ENCODE results near the gene SDSL.

DNA sequence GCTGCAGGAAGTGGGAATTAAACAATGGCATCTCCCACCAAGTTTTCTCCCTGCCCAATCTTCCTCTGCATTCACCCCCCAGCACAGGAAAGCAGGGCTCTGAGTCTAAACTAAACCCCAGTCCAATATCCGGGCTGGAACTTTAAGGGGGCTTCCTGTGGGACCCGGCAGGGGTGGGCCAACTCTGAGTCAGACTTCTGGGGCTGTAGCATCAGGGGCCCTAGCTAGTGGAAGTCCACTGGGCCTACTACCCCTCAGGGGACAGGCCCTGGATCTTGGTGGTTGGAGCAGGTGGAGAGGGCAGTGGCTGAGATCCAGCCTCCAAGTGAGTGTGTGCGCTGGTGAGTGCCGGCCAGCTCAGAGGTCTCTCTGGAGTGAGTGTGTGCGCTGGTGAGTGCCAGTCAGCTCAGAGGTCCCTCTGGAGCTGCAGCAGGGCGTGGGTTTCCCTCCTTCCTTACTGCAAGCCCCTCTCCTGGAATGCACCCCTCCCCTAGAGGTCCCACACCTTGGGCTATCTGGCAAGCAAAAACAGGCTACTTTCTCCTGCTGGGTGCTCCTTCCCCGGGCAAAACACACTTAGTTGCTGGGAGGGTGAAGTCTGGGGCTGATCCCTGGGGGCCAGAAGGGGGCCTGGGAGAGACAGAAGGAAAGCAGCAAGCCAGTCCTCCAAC is 55.1 kb downstream of the SDSL start:
- TF ChIP-seq, protein P1, sequence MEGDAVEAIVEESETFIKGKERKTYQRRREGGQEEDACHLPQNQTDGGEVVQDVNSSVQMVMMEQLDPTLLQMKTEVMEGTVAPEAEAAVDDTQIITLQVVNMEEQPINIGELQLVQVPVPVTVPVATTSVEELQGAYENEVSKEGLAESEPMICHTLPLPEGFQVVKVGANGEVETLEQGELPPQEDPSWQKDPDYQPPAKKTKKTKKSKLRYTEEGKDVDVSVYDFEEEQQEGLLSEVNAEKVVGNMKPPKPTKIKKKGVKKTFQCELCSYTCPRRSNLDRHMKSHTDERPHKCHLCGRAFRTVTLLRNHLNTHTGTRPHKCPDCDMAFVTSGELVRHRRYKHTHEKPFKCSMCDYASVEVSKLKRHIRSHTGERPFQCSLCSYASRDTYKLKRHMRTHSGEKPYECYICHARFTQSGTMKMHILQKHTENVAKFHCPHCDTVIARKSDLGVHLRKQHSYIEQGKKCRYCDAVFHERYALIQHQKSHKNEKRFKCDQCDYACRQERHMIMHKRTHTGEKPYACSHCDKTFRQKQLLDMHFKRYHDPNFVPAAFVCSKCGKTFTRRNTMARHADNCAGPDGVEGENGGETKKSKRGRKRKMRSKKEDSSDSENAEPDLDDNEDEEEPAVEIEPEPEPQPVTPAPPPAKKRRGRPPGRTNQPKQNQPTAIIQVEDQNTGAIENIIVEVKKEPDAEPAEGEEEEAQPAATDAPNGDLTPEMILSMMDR (IDR thresholded peaks at IDR 0.05): no peak
- no peak for TF ChIP-seq POLR2A (IDR thresholded peaks at IDR 0.05)

All from Peyer's patch (tissue), 4 donors.